GM21390 (cell line): Measurements from ENCODE around the gene CYP2A6.
A peak's percentile ranks its signal among the peaks of the same experiment; 100 is the strongest.

Experiments
- ATAC-seq: cut with Tn5 transposase; IDR thresholded peaks from one replicate; pipeline ENCODE4 v1.9.1; 2021; ENCODE audit not compliant: unreplicated experiment

CYP2A6 gene

DNA sequence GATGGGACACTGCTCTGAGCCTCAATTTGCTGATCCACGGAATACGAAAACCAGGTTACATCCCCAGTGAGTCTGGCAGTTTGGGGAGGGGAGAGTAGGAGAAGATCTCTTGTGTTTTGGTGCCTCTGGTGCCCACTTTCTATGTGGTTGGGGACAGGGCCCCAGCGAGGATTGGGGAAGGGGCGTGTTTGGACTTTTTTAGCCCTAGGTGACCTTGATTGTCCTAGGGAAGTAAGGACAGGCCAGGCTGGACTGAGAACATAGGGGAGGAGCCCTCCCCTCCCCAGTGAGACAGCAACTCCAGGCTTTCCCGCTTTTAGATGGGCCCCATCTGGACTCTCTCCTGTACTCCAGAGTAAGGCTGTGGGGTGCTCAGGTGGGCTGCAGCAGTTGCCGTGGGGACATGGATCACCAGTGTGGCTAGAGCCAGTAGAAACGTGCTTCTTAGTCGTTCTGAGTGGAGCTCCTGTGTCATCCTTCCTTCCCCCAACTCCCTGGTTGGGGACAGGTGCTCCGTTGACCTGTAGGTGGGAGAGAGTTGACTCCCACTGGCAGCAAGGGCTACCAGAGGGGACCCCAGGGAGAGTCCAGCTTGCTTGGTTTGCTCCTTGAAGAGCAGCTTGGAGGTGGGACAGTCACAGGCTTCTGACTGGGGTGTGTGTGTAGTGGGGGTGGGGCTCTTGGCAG lies 46.9 kb downstream of the CYP2A6 start:
- ATAC-seq, result no peak

DNA sequence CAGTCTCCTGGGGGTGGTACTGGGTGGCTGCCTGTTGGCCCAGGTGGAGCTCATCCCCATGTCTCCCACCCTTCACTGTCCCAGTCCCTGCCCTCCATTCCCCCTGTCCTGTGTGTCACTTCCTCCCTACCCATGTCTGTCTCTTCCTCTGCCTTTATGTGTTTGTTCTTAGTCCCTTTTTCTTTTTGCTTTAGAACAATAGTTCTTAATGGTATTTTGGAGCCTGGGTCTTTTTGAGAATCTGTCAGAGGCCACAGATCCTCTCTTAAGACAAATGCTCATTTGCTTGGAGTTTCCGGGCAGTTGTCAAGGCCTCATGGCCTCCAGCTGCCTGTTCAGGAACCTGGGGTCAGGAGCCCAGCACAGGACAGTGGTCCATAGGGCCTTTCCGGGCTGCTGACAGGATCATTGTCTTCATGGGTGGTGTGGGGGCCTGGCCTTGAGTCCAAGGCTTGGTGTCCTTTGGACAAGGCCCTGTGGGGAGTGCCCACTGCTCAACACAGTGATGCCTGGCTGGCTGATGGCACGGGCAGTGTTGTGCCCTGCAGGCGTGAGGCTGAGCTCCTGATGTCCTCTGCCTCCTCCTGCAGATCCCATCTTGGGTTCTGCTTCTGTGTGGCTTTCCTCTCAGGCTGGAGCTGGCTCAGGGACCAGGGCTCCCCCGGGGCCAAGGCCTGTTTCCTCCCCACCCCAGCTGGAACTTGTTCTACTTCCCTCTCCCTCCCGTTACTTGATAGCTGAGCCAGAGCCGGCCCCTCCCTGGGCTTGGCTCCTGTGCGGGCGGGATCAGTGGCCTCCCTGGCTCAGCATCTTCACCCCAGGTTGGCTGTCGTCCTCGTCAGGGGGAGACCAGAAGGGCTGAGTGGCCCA lies 47.7 kb downstream of the CYP2A6 start:
- ATAC-seq, result no peak

DNA sequence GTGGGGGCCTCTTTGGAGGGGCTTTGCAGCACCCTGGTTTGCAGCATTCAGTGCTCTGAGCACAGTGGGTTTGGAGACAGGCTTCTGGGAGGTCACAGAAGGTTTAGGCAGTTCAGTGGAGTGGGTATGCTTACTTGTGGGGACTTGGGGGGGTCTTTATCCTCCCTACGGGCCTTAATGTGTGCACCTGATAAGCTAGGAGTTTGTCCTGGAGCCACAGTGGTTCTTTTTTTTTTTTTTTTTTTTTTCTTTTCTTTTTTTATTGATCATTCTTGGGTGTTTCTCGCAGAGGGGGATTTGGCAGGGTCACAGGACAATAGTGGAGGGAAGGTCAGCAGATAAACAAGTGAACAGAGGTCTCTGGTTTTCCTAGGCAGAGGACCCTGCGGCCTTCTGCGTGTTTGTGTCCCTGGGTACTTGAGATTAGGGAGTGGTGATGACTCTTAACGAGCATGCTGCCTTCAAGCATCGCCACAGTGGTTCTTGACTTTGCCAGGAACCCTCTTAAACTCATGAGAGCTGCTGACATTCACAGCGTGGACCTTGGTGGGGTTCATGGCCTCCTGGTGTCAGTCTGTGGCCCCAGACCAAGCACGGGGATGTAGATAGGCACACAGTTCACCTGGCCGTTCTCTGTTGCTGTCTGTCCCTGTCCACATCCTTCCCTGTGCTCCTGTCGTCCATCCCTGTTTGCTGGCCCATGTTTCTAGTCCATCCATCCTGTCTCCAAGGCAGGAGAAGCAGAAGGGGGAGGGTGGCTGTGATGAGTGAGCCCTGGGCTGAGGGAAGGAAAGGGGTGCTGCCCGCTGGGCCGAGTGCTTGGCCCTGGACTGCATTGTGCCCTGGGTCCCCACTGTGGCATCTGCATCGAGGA lies 48.6 kb downstream of the CYP2A6 start:
- no peak for ATAC-seq

DNA sequence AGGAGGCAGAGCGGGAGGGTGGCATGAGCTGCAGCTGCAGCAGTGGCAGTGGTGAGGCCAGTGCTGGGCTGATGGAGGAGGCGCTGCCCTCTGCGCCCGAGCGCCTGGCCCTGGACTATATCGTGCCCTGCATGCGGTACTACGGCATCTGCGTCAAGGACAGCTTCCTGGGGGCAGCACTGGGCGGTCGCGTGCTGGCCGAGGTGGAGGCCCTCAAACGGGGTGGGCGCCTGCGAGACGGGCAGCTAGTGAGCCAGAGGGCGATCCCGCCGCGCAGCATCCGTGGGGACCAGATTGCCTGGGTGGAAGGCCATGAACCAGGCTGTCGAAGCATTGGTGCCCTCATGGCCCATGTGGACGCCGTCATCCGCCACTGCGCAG lies 49.3 kb downstream of the CYP2A6 start:
- no peak for ATAC-seq

DNA sequence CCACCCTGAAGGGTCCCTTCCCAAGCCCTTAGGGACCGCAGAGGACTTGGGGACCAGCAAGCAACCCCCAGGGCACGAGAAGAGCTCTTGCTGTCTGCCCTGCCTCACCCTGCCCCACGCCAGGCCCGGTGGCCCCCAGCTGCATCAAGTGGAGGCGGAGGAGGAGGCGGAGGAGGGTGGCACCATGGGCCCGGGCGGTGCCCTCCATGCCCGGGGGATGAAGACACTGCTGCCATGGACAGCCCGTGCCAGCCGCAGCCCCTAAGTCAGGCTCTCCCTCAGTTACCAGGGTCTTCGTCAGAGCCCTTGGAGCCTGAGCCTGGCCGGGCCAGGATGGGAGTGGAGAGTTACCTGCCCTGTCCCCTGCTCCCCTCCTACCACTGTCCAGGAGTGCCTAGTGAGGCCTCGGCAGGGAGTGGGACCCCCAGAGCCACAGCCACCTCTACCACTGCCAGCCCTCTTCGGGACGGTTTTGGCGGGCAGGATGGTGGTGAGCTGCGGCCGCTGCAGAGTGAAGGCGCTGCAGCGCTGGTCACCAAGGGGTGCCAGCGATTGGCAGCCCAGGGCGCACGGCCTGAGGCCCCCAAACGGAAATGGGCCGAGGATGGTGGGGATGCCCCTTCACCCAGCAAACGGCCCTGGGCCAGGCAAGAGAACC lies 49.8 kb downstream of the CYP2A6 start:
- ATAC-seq, result no peak

DNA sequence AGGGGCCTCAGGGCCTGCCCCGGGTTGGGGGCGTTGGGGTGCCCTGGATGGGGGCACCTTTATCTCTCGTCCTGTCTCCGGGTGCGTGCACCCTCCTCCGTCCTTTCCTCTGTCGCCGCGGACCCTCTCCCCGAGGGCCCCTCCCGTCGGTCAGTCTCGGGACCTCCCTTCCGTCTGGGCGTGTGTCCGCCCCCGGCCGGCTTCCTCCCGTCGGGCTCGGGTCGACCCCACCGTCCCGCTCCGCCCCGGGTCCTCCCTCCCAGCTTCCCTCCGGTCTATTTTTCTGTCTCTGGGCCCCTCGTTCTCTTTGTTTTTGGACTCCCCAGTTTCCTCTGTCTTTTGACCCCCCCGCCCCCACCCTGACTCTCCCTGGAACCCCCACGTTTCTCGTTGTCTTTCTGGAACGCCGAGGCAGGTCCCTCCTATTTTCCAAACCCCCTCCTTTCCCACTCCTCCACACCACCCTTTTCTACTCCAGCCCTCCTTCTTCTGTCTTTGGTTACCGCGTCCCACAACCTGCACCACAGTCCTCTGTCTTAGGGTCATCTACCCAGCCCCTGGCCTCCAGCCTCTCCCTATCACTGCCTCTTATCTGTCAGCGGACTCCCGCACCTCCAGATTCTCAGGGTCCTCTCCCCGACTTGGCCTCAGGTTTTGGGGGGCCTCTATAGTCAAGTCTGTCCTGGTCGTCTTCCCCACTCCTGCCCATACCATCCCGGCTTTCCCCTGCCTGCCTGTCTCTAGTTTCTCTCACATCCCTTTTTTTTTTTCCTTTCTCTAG lies 50.5 kb downstream of the CYP2A6 start:
- ATAC-seq, result no peak

DNA sequence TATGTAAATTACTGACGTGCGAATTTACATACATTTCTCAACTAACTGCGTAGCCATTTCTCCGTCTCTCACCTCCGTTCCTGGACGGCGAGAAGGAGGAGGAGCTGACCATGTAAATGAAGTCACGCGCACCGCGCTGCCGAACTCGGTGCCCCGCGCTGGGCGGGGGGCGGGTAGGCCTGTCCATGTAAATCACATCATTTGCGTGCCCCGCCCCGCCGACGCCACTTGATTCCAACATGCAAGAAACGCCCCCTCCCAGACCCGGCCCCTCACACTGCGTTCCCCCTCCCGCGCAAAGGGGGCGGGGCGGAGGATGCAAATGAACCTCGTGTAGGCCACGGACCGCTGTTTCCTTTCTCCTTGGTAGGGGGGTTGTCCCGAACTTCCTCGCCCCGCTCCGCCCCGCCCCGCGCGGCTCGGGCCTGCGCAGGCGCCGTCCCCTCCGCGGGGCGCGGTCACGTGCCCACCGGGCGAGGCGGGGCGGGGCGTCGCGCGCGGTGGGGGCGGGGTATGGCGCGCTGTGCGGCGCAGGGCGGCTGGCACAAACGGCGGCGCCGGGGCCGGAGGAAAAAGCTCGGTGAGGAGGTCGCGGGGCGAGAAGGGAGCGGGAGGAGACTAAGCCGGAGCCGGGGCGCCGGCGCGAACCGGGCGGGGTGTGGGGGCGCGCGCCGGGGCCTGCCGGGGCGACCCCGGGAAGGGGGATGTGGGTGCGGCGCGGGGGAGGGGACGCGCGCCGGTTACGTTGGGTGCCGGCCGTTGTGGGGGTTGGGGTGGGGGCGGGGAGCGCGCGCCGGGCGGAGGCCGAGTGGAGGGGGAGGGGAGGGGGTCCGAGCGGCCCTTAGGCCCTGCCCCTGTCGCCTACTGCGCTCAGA lies 51.3 kb downstream of the CYP2A6 start, which contains the start of gene EGLN2:
TSS of gene EGLN2 (plus strand) at position 509 of the 875 bp plus-strand sequence. CDS start 1,382 bp downstream, outside the sequence.
- ATAC-seq, result peak; percentile 63

DNA sequence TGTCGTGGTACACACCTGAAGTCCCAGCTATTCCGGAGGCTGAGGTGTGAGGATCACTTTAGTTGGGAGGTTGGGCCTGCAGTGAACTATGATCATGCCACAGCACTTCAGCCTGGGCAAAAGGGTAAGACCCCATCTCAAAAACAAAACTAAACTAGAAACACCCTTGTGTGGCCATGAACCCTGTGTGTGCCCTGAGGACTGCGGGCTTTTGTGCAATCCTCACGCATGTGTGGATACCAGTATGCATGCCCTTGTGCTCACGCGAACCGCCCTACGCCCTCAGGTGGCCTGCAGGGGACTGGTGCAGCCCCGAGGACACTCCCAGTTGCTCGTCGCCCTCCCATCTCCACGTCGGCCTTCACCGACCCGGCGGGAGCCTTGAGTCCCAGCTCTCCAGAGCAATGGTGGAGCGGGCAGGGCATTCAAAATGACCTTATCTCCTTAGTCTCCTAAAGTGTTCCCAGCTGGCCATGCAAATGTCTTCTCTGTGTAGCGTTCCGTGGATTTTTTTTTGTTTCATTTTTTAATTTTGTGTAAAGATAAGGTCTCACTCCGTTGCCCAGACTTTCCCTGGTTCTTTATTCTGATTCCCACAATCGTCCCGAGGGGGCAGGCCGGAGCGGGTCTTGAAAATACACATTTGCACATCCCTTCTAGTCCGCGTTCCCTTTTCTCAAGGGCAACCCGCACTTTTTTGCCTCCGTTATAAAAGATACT lies 52.1 kb downstream of the CYP2A6 start:
- no peak for ATAC-seq

DNA sequence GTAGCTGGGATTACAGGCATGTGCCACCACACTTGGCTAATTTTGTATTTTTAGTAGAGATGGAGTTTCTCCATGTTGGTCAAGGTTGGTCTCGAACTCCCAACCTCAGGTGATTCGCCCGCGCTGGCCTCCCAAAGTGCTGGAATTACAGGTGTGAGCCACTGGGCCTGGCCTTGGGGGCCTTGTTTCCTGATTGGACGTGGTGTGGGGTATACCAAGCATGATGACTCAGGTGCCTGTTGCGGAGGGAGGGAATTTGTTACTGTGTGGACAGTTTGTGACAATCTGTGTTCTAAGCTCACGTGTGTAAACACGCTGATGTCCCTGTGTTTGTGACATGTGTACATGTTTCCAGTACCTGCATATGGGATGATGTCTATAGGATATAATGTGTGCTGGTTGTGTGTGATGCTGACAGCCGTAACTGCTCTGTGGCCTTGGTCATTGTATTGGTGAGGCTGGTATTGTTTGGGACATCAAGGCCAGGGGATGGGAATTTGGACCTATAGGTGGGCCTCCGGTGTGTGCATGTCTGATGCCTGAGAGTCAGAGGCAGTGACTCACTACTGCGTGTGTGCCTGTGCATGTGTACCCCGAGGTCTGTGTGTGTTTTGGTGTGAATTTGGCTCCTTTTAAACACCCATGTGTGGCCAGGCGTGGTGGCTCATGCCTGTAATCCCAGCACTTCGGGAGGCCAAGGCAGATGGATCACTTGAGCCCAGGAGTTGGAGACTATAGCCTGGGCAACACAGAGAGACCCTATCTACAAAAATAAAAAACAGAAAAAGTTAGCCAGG lies 52.9 kb downstream of the CYP2A6 start:
- no peak for ATAC-seq
